Stimulated activated CD4-positive, alpha-beta T cell treated with anti-CD3 and anti-CD28 coated beads, Interleukin-4, amount 100 ng/mL, for 24 hours (primary cell): ENCODE data around the gene CEL.

Source experiments
- DNase-seq: peaks from one replicate; pipeline ENCODE4 v3.0.0-alpha.2; 2020

The CEL gene

GRCh38 chr9:133106511-133107244 is 44.9 kb downstream of the CEL start:
- DNase-seq: no peak

DNA sequence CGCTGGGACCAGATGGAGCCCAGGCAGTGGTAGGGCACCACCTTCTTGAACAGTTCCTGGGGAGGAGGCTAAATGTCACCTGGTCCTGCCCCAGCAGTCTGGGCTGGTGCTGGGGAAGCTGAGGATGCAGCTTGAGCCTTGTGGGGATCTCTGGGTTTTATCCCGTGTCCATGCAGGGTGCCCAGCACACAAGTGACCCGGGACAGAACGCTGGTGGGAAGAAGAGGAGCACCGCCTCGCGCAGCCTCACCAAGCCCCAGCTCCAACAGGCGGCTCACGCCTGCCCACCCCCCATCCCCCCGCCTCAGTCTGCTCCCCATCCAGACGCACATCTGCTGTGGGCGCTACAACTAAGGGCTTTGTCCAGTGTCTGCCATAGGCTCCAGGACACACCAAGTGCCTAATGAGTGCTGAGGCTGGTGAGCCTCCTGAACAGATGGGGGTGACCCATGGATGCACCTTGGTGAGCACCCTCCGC is 45.5 kb downstream of the CEL start:
- no peak for DNase-seq

- no peak for DNase-seq
These were observed 46.4 kb downstream of the CEL start for GRCh38 chr9:133107961-133108793.

GRCh38 chr9:133108794-133109641 is 47.2 kb downstream of the CEL start:
- no peak for DNase-seq

DNA sequence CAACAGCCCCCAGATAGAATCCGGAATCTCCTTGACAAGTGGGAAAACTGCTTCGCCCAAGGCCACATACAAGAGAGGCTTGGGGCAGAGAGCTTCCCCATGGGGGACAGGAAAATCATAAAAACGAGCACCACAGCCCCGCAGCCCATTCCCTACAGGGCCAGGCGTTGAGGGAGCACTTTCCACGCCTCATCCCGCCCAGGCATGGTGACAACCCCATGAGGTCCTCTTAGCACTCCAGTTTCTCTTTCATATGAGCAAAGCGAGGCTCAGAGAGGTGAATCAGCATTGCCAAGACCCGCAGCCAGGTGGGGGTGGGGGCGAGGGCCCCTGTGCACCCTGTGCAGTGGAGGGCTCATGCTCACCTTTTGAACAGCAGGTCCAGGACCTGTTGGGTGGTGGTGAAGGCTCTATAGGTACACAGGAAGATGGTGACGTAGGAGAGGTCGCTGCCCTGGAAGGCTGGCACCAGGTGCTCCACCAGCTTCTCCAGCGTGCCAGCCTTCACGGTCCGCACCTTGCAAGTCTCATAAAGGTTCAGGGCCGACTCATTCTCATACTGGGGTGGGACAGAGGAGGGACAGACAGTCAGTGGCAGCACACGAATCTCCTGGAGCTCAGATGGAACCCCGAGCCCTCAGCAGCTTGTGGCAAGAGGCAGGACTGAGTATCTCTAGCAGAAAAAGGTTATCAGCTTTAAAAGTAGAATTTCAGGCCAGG is 48.3 kb downstream of the CEL start:
- DNase-seq: no peak

DNA sequence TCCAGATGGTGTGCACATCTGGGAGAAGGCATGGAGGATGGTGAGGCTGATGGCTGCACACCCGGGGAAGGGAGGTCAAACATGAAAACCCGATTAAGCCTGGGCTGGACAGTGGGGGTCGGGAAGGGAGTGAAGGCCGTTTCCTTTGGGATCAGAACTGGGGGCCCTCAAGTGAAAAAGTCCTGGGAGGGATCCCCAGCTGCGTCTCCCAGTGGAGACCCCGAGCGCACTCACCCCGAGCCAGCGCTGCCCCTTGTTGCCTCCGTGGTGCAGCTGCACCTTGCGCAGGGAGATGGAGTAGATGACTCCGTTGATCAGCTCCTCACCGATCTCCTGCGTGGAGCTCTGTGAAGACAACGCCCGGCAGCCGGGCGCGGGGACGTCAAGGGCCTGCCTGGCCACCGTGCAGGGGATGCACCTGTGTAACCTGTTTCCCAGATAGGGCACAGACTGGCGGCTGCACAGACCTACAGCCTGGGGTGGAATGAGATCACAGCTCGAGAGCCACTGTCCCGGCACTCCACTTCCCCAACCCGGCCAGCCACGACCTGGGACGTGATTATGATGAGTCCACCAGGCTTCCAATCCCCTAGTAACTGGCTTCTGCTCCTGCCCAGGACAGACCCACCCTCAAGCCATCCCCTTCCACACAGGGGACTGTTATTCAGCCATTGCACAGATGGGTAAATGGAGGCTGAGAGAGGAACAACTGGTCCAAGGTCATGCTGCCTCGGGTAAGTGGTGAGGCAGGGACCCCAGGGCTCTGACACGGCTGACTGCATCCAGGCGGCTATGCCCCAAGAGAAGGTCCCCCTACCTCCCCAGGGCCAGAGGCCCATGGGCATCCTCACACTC is 50.3 kb downstream of the CEL start:
- DNase-seq: no peak

GRCh38 chr9:133112663-133113026 is 50.9 kb downstream of the CEL start:
- peak; percentile 28 for DNase-seq

- no peak for DNase-seq
These were observed 51.6 kb downstream of the CEL start for GRCh38 chr9:133113163-133113948.

DNA sequence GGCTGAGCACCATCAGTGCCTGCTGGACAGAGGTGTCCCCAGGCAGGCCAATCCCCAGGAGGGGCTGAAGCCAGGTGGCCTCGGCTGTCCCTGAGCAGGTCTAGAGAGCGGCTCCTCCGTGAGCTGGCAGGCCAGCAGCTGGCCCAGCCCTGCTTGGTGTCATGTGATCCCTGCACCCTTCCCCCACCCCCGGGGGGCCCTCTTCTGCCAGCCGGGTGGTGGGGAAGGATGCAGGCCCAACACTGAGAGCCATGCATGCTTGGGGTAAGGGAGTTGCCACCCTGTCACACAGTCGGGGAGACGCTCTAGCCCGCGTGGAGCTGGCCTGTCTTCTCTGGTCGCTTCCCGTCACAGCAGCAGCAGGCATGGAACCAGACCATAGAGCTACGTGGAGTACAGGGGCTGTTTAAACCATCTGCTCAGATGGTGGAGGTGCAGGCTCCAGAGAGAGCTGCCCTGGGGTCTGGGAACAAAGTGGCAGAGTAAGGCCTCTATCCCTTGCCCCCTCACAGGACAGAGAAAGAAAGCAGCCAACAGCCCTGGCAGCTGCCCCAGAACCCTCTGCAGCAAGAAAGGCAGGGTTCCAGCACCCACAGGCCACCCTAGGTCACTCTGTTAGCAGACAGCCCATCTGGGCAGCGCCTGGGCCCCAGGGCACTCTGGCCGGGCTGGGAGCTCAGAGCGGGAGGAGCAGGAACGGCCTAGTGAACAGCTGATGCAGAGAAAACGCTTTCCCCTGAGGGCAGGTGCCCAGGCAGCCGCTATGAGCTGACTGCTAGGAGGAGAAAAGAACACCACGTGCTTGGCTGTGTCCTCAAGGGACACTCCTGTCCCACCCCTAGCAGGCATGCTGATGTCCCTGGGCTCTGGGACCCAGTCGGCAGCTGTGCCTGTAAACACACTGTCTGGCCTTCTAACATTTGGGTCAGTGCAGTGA is 52.4 kb downstream of the CEL start:
- no peak for DNase-seq

DNA sequence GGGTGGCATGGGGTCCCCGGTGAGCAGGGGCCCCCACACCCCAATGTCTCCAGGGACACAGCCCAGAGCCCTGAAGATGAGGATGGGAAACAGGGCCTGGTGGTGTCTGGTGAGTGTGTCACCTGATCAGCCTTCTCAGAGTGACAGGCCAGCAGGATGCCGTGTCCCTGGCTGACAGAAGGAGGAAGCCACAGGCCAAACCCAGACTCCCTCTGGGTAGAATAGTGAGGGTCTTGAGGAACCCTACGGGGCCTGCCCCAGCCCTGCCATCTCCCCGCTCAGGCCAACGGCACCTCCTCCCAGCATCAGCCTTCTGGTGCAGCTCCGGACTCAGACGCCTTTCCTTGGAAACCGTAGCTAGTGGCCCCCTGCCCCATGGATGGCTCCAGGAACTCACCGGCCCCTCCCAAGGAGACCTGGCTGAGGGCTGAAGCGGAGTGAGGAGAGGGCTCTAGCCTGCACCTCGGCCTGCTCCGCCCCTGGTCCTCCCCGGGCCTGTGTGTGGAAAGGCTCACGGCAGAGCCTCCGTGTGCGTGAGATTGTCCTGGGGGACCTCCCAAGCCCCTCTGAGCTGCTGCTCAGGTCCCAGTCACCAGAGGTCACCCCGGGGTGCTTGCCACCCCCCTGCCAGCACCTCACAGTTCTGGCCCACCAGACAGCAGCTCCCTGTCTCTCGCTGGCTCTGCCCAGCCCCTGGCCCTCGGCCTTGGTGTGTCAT is 53.3 kb downstream of the CEL start:
- no peak for DNase-seq

- DNase-seq: peak; percentile 82
These were observed 54.0 kb downstream of the CEL start for GRCh38 chr9:133115604-133116345.

GRCh38 chr9:133116346-133117231 is 54.8 kb downstream of the CEL start:
- DNase-seq: no peak

GRCh38 chr9:133117271-133118178 is 55.7 kb downstream of the CEL start:
- no peak for DNase-seq

DNA sequence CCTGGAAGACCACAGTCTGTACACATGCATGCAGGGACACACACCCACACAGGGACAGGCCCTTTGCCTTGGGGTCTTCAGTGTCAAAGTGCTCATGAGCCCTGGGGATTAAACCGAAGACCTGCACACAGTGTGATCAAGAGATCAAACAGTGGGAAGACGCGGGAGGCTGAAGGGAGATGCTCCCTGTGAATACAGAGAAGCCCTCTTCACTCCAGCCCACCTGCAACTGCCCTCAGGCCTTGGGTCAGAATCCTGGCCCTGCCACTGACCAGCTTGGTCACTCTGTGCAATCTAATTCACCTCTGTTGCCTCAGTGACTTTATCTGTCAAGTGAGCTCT is 56.4 kb downstream of the CEL start:
- no peak for DNase-seq

DNA sequence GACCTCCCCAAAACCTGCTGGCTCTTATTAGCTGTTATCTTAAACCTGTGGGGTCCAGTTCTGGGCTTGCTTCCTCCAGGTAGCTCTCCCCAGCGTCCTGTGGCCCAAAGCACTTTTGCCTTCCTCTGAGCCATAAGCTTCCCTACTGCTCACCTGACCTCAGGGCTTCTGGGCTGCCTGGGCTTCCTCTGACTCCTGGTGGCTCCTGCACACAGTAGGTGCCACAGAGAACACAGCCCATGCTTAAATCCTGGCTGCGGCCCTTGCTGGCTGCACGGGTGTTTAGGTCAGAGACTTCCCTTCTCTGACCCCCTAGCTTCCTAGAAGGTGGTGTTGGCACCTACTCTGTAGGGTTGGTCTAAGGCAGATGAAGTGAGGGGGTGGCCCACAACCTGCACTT is 56.8 kb downstream of the CEL start:
- DNase-seq: no peak
